Calu3 (cell line): ENCODE data around the gene DDX42. TPM values are rescaled to one million over a fixed set of nuclear protein-coding genes. Genes with fewer than 3 reads are reported as not detected.

Source experiments
- BruUV-seq: library from RNA; stranded (reverse); fragments of 400-500 nt; replicated peaks from 2 replicates; lab custom pipeline; 2021; lab: Mats Ljungman, UMichigan
- CTCF ChIA-PET: fragments of 300-600 bp; sonication (Branson Sonifier 250); formaldehyde crosslinking; loops from one replicate; lab custom pipeline; 2022; ENCODE audit warnings: antibody characterized with exemption; lab: Charles Lee
- DNase-seq: peaks from one replicate; pipeline ENCODE4 v3.0.0; 2022
- H3K27ac Mint-ChIP-seq: one replicate; pipeline ENCODE4 v1.8.0; 2022; ENCODE audit warnings: mixed read lengths; ENCODE audit not compliant: unreplicated experiment
- H3K27me3 Mint-ChIP-seq: one replicate; pipeline ENCODE4 v1.8.0; 2022; ENCODE audit warnings: mixed read lengths; ENCODE audit not compliant: unreplicated experiment
- H3K36me3 Mint-ChIP-seq: one replicate; pipeline ENCODE4 v1.8.0; 2022; ENCODE audit warnings: mild to moderate bottlenecking, moderate library complexity, mixed read lengths; ENCODE audit not compliant: insufficient read depth, unreplicated experiment
- H3K4me1 Mint-ChIP-seq: one replicate; pipeline ENCODE4 v1.8.0; 2022; ENCODE audit warnings: mild to moderate bottlenecking, low read depth, mixed read lengths; ENCODE audit not compliant: unreplicated experiment
- H3K4me3 Mint-ChIP-seq: one replicate; pipeline ENCODE4 v1.8.0; 2022; ENCODE audit warnings: mild to moderate bottlenecking, low read depth, moderate library complexity, mixed read lengths; ENCODE audit not compliant: unreplicated experiment
- H3K9me3 Mint-ChIP-seq: one replicate; pipeline ENCODE4 v1.8.0; 2022; ENCODE audit warnings: low read depth, mixed read lengths; ENCODE audit not compliant: unreplicated experiment
- intact Hi-C: fragments of 100-400 bp; cut with micrococcal nuclease; formaldehyde crosslinking; loops from one replicate; pipeline ENCODE4 v1.10.0; 2022; ENCODE audit not compliant: unreplicated experiment
- total RNA-seq: library from RNA; stranded (reverse); gene quantifications from 2 replicates; pipeline ENCODE4 v1.2.3, GENCODE V29; 2022
- TF ChIP-seq, protein P1 (sequence below): fragments of 200-600 bp; IDR thresholded peaks from one replicate; pipeline ENCODE4 v1.8.0; 2022; ENCODE audit warnings: antibody characterized with exemption; ENCODE audit not compliant: unreplicated experiment

Gene DDX42
- total RNA-seq, 1 experiment from 2014 or later, result 99.5 TPM

DNA sequence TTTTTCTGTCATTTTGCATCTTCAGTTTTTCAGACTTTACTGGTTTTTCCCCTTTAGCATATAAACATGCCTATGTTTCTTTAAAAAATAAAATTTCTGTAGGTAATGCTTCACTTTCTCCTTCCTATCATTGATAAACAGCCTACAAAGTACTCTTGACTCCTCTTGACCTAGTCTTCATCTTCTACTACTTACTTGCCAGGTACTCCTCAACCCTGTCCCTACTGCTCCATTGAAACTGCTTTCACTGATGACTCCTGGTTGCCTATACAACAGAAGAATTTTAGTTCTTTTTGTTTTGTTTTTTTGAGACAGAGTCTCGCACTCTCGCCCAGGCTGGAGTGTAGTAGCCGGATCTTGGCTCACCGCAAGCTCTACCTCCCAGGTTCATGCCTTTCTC lies 7.0 kb downstream of the DDX42 start:
- CTCF ChIA-PET, result no interaction called here
- peak overlapping the region; percentile 0 for H3K4me3 Mint-ChIP-seq
- intact Hi-C loops, result no loop called here
- no TSS peak for BruUV-seq
- DNase-seq, result no peak
- peaks cover 64% of the 10 kb centered on the region for H3K4me1 Mint-ChIP-seq
- TF ChIP-seq, protein P1, sequence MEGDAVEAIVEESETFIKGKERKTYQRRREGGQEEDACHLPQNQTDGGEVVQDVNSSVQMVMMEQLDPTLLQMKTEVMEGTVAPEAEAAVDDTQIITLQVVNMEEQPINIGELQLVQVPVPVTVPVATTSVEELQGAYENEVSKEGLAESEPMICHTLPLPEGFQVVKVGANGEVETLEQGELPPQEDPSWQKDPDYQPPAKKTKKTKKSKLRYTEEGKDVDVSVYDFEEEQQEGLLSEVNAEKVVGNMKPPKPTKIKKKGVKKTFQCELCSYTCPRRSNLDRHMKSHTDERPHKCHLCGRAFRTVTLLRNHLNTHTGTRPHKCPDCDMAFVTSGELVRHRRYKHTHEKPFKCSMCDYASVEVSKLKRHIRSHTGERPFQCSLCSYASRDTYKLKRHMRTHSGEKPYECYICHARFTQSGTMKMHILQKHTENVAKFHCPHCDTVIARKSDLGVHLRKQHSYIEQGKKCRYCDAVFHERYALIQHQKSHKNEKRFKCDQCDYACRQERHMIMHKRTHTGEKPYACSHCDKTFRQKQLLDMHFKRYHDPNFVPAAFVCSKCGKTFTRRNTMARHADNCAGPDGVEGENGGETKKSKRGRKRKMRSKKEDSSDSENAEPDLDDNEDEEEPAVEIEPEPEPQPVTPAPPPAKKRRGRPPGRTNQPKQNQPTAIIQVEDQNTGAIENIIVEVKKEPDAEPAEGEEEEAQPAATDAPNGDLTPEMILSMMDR, result no peak
- peaks cover 25% of the 10 kb centered on the region for H3K36me3 Mint-ChIP-seq
- H3K27ac Mint-ChIP-seq, result peak overlapping the region; percentile 17
- no peaks in the 10 kb centered on the region for H3K27me3 Mint-ChIP-seq
- no peaks in the 10 kb centered on the region for H3K9me3 Mint-ChIP-seq

DNA sequence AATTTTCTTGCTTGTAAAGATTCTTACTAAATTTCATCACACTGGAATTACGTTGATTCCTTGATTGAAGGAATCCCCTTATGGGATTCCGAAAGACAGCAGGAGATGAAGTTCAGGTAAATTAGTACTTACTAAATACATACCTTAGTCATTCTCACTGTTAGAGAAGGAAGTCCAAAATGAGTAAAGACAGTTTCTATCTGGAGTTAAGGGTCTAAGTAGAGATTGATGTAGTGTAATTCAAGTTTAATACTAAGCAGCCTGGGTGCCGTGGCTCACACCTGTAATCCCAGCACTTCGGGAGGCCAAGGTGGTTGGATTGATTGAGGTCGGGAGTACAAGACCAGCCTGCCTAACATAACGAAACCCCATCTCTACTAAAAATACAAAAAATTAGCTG lies 9.6 kb downstream of the DDX42 start:
- TF ChIP-seq, protein P1, result no peak
- no peak for DNase-seq
- no TSS peak for BruUV-seq
- Mint-ChIP-seq H3K9me3 (no peaks in the 10 kb centered on the region), H3K4me1 (peaks cover 46% of the 10 kb centered on the region), H3K27ac (no peak overlapping the region), H3K27me3 (no peaks in the 10 kb centered on the region), H3K36me3 (peaks cover 31% of the 10 kb centered on the region), H3K4me3 (no peak overlapping the region)
- intact Hi-C loops, result no loop called here
- CTCF ChIA-PET, result interaction anchor here (0.6 to 2.9 kb wide), 2 partner anchors 8 kb away, joined by 3 to 8 read pairs; no protein-coding TSS in a partner anchor

DNA sequence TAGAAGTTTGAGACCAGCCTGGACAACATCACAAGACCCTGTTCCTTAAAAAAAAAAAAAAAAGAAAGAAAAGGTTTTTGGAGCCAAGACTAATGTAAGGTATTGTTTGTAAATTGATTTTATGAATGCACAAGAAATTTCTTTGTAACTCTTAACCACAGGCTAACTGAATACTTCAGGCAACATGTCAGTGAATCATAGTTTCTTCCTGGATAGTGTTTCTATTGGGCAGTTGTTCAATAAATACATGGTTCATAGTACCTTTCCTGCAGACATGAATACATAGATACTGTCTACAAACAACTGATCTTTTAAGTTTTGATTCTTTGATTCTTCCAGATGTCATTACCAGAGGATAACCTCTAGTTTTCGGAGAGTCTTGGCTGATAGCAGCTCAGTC lies 11.6 kb downstream of the DDX42 start:
- no peaks in the 10 kb centered on the region for H3K27me3 Mint-ChIP-seq
- H3K27ac Mint-ChIP-seq, result peak overlapping the region; percentile 20
- H3K36me3 Mint-ChIP-seq, result peaks cover 29% of the 10 kb centered on the region

DNA sequence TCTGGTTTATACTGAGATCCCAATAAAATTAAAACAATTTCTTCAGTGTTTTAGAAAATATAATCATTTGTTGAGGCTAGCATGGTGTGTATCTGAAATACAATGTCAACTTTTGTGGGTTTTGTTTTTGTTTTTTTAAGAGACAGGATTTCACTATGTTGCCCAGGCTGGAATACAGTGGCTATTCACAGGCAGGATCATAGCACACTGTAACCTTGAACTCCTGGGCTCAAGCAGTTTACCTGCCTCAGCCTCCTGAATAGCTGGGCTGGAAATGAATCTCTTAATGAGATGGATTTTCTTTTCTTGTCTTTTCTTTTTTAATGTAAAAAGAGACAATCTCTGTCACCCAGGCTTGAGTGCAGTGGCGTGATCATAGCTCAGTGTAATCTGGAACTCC lies 12.1 kb downstream of the DDX42 start:
- no peaks in the 10 kb centered on the region for H3K9me3 Mint-ChIP-seq
- TF ChIP-seq, protein P1, result no peak
- peaks cover 29% of the 10 kb centered on the region for H3K36me3 Mint-ChIP-seq
- BruUV-seq, result no TSS peak
- H3K4me1 Mint-ChIP-seq, result peaks cover 25% of the 10 kb centered on the region
- H3K27ac Mint-ChIP-seq, result peak overlapping the region; percentile 20
- no peaks in the 10 kb centered on the region for H3K27me3 Mint-ChIP-seq
- CTCF ChIA-PET, result interaction anchor here (2.9 kb wide), 1 partner anchor 11 kb away, joined by 8 read pairs; no protein-coding TSS in a partner anchor
- intact Hi-C loops, result no loop called here
- no peak for DNase-seq
- H3K4me3 Mint-ChIP-seq, result no peak overlapping the region

More for the DNA sequence above, 11.6 kb downstream of the DDX42 start:
- no peaks in the 10 kb centered on the region for H3K9me3 Mint-ChIP-seq
- CTCF ChIA-PET, result interaction anchor here (0.6 to 2.9 kb wide), 2 partner anchors 10 to 46 kb away, joined by 5 to 8 read pairs; no protein-coding TSS in a partner anchor
- TF ChIP-seq, protein P1, result no peak
- intact Hi-C loops, result no loop called here
- no peak overlapping the region for H3K4me3 Mint-ChIP-seq
- H3K4me1 Mint-ChIP-seq, result peaks cover 31% of the 10 kb centered on the region
- BruUV-seq, result no TSS peak
- no peak for DNase-seq
